Measurements from ENCODE around the gene AMIGO1. TPM values are rescaled to one million over a fixed set of nuclear protein-coding genes. Genes with fewer than 3 reads are reported as not detected.

AMIGO1 gene
- total RNA-seq, 4 donors from 2014 or later: 2.1 to 8.5 (median 4.7) TPM

GRCh38 chr1:109479901-109480300 is 29.6 kb downstream of the AMIGO1 start:
- Histone ChIP-seq H3K4me1 (peaks cover 15% of the 10 kb centered on the region), H3K27ac (no peak overlapping the region), H3K4me3 (no peak overlapping the region), H3K36me3 (no peaks in the 10 kb centered on the region), H3K27me3 (peaks cover 15% of the 10 kb centered on the region), H3K9me3 (no peaks in the 10 kb centered on the region)
- no peak for TF ChIP-seq POLR2AphosphoS5 (IDR thresholded peaks at IDR 0.05)
- TF ChIP-seq EP300 (IDR thresholded peaks at IDR 0.05): no peak
- no peak for TF ChIP-seq POLR2A (IDR thresholded peaks at IDR 0.05)
- 89% methylated on average over 3 of the region's 3 CpGs for WGBS
- DNase-seq (ENCODE audit: low spot score in 2 of 2): no peak

DNA sequence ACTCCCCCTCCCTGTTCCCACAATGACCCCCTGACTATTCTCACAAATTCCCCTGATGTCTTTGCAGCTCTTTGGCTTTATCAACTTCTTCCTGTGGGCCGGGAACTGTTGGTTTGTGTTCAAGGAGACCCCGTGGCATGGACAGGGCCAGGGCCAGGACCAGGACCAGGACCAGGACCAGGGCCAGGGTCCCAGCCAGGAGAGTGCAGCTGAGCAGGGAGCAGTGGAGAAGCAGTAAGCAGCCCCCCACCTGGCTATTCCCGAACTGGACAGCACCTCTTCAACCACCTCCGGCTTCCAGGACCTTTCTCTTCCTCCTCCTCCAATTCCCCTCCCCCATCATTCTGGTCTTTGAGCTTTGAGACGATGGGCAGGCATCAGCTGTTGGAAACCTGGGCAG is 30.2 kb downstream of the AMIGO1 start:
- 67% methylated on average over 5 of the region's 5 CpGs for WGBS
- Histone ChIP-seq H3K36me3 (no peaks in the 10 kb centered on the region), H3K9me3 (no peaks in the 10 kb centered on the region), H3K27ac (no peak overlapping the region), H3K27me3 (peaks cover 15% of the 10 kb centered on the region), H3K4me1 (peaks cover 9% of the 10 kb centered on the region), H3K4me3 (no peak overlapping the region)
- DNase-seq (ENCODE audit: low spot score in 2 of 2): no peak
- no peak for TF ChIP-seq POLR2AphosphoS5 (IDR thresholded peaks at IDR 0.05)
- TF ChIP-seq EP300 (IDR thresholded peaks at IDR 0.05): no peak
- no peak for TF ChIP-seq POLR2A (IDR thresholded peaks at IDR 0.05)
- TF ChIP-seq, protein P1, sequence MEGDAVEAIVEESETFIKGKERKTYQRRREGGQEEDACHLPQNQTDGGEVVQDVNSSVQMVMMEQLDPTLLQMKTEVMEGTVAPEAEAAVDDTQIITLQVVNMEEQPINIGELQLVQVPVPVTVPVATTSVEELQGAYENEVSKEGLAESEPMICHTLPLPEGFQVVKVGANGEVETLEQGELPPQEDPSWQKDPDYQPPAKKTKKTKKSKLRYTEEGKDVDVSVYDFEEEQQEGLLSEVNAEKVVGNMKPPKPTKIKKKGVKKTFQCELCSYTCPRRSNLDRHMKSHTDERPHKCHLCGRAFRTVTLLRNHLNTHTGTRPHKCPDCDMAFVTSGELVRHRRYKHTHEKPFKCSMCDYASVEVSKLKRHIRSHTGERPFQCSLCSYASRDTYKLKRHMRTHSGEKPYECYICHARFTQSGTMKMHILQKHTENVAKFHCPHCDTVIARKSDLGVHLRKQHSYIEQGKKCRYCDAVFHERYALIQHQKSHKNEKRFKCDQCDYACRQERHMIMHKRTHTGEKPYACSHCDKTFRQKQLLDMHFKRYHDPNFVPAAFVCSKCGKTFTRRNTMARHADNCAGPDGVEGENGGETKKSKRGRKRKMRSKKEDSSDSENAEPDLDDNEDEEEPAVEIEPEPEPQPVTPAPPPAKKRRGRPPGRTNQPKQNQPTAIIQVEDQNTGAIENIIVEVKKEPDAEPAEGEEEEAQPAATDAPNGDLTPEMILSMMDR (IDR thresholded peaks at IDR 0.05): no peak

- Histone ChIP-seq H3K9me3 (no peaks in the 10 kb centered on the region), H3K27me3 (peaks cover 15% of the 10 kb centered on the region), H3K36me3 (no peaks in the 10 kb centered on the region), H3K27ac (no peak overlapping the region), H3K4me3 (no peak overlapping the region), H3K4me1 (peaks cover 6% of the 10 kb centered on the region)
- WGBS: 12% methylated on average over 7 of the region's 7 CpGs
- no peak for DNase-seq (ENCODE audit: low spot score in 2 of 2)
- TF ChIP-seq EP300 (IDR thresholded peaks at IDR 0.05): no peak
- no peak for TF ChIP-seq POLR2A (IDR thresholded peaks at IDR 0.05)
- TF ChIP-seq POLR2AphosphoS5 (IDR thresholded peaks at IDR 0.05): no peak
- TF ChIP-seq, protein P1 (IDR thresholded peaks at IDR 0.05): no peak
Observed at GRCh38 chr1:109478806-109479205, 30.7 kb downstream of the AMIGO1 start.

GRCh38 chr1:109477821-109478220 is 31.7 kb downstream of the AMIGO1 start:
- no peak for TF ChIP-seq POLR2A (IDR thresholded peaks at IDR 0.05)
- Histone ChIP-seq H3K27me3 (peaks cover 15% of the 10 kb centered on the region), H3K27ac (no peak overlapping the region), H3K4me3 (no peak overlapping the region), H3K4me1 (no peaks in the 10 kb centered on the region), H3K9me3 (no peaks in the 10 kb centered on the region), H3K36me3 (no peaks in the 10 kb centered on the region)
- no peak for DNase-seq (ENCODE audit: low spot score in 2 of 2)
- WGBS: 60% methylated on average over 3 of the region's 6 CpGs

GRCh38 chr1:109476825-109477224 is 32.7 kb downstream of the AMIGO1 start:
- H3K27ac ChIP-seq: no peak overlapping the region
- TF ChIP-seq, protein P1 (IDR thresholded peaks at IDR 0.05): no peak
- no peak for TF ChIP-seq POLR2AphosphoS5 (IDR thresholded peaks at IDR 0.05)
- no peak for TF ChIP-seq EP300 (IDR thresholded peaks at IDR 0.05)
- no peak for TF ChIP-seq POLR2A (IDR thresholded peaks at IDR 0.05)
- peaks cover 17% of the 10 kb centered on the region for H3K27me3 ChIP-seq
- DNase-seq (ENCODE audit: low spot score in 2 of 2): no peak
- H3K9me3 ChIP-seq: no peaks in the 10 kb centered on the region
- 89% methylated on average over 8 of the region's 8 CpGs for WGBS
- H3K4me1 ChIP-seq: no peaks in the 10 kb centered on the region
- H3K36me3 ChIP-seq: no peaks in the 10 kb centered on the region
- no peak overlapping the region for H3K4me3 ChIP-seq

DNA sequence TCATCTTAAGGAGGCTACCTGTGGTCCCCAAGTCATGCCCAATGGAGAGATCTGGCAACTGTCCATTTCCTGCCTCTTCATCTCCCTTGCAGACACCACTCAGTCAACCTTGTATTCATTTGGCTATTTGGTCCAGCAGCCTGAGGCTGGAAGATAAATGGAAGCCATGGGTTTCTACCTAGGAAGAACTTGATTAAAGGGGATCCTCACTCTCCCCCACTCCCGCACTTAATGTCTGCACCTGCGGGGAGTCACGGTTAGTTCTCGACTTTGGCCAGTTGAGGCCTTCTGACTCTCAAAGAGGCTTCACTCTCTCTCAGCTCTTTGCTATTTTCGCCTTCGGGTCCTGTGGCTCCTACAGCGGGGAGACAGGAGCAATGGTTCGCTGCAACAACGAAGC is 34.3 kb downstream of the AMIGO1 start:
- TF ChIP-seq, protein P1 (IDR thresholded peaks at IDR 0.05): no peak
- TF ChIP-seq EP300 (IDR thresholded peaks at IDR 0.05) (no peak), POLR2A (IDR thresholded peaks at IDR 0.05) (no peak), POLR2AphosphoS5 (IDR thresholded peaks at IDR 0.05) (no peak)
- H3K9me3 ChIP-seq: no peaks in the 10 kb centered on the region
- 85% methylated on average over 9 of the region's 9 CpGs for WGBS
- no peak overlapping the region for H3K27ac ChIP-seq
- H3K4me3 ChIP-seq: no peak overlapping the region
- no peak for DNase-seq (ENCODE audit: low spot score in 2 of 2)
- no peaks in the 10 kb centered on the region for H3K4me1 ChIP-seq
- H3K27me3 ChIP-seq: peaks cover 32% of the 10 kb centered on the region
- H3K36me3 ChIP-seq: no peaks in the 10 kb centered on the region
